H1 (cell line): ENCODE results near the gene DGKH. TPM values are rescaled to one million over a fixed set of nuclear protein-coding genes. Genes with fewer than 3 reads are reported as not detected.

Source experiments
- CTCF ChIA-PET: fragments of 300-600 bp; sonication (Branson Sonifier 250); formaldehyde crosslinking; loops from one replicate; lab custom pipeline; 2021; ENCODE audit not compliant: partially characterized antibody; lab: Charles Lee
- POLR2A ChIA-PET: fragments of 300-600 bp; sonication (Branson Sonifier 250); formaldehyde crosslinking; loops from one replicate; lab custom pipeline; 2021; ENCODE audit warnings: inconsistent platforms; ENCODE audit not compliant: partially characterized antibody; lab: Charles Lee
- DNase-seq, 2 experiments: peaks; one replicate each; pipeline versions ENCODE4 v3.0.0 to v3.0.0-alpha.2; 2010 to 2022; ENCODE audit warnings: low spot score in 2 of 2, low read depth in 1 of 2, mixed read lengths in 1 of 2
- FAIRE-seq: peaks from 2 replicates; lab custom pipeline; 2011; peaks lifted over from hg19 to GRCh38; lab: Jason Lieb, UNC
- H2AFZ ChIP-seq: 2 replicates; pipeline ENCODE4 v1.8.1; 2012; ENCODE audit warnings: low read length, inconsistent platforms
- H2AK5ac ChIP-seq: 2 replicates; pipeline ENCODE4 v1.6.1; 2013; ENCODE audit warnings: low read depth, low read length
- H2BK120ac ChIP-seq: replicated peaks from 2 replicates; pipeline ENCODE3; 2013; ENCODE audit warnings: low read depth, low read length, inconsistent platforms
- H2BK12ac ChIP-seq: 2 replicates; pipeline ENCODE4 v1.6.1; 2013; ENCODE audit warnings: low read depth, low read length
- H2BK15ac ChIP-seq: 2 replicates; pipeline ENCODE4 v1.6.1; 2013; ENCODE audit warnings: low read length
- H2BK20ac ChIP-seq: 2 replicates; pipeline ENCODE4 v1.6.1; 2013; ENCODE audit warnings: low read length
- H2BK5ac ChIP-seq: 2 replicates; pipeline ENCODE4 v1.6.1; 2013; ENCODE audit warnings: low read depth, low read length
- H3K14ac ChIP-seq: 2 replicates; pipeline ENCODE4 v1.6.1; 2013; ENCODE audit warnings: inconsistent platforms; ENCODE audit not compliant: insufficient read length
- H3K18ac ChIP-seq: 2 replicates; pipeline ENCODE4 v1.6.1; 2013; ENCODE audit warnings: low read length; ENCODE audit errors: extremely low read depth
- H3K23ac ChIP-seq: 2 replicates; pipeline ENCODE4 v1.6.1; 2013; ENCODE audit warnings: inconsistent platforms; ENCODE audit not compliant: insufficient read length
- H3K23me2 ChIP-seq: 2 replicates; pipeline ENCODE4 v1.6.1; 2013; ENCODE audit warnings: low read depth, low read length
- H3K27ac ChIP-seq: 2 replicates; pipeline ENCODE4 v1.6.1; 2011; ENCODE audit warnings: low read depth, low read length, inconsistent platforms
- H3K27me3 ChIP-seq, 4 experiments: replicated peaks in 1 of 4; 1 replicate in 1 of 4; 2 replicates in 3 of 4; pipeline versions ENCODE4 v1.6.1 to v1.8.1; 2011 to 2013; ENCODE audit warnings: low read length in 3 of 4, mild to moderate bottlenecking in 3 of 4, inconsistent platforms in 2 of 4, mixed read lengths in 2 of 4, moderate library complexity in 1 of 4; ENCODE audit not compliant: control insufficient read depth in 3 of 4, insufficient read depth in 3 of 4; ENCODE audit errors: extremely low read depth in 1 of 4
- H3K36me3 ChIP-seq, 4 experiments: 2 replicates each; pipeline versions ENCODE4 v1.6.1 to v1.8.1; 2011 to 2013; ENCODE audit warnings: mild to moderate bottlenecking in 4 of 4, low read length in 3 of 4, moderate library complexity in 2 of 4, control low read depth in 1 of 4, inconsistent platforms in 1 of 4; ENCODE audit not compliant: insufficient read depth in 4 of 4, control insufficient read depth in 2 of 4
- H3K4ac ChIP-seq: replicated peaks from 2 replicates; pipeline ENCODE3; 2013; ENCODE audit warnings: low read length, low read depth, mixed read lengths, inconsistent platforms; ENCODE audit not compliant: insufficient read length
- H3K4me1 ChIP-seq, 4 experiments: replicated peaks in 1 of 4; 1 replicate in 1 of 4; 2 replicates in 3 of 4; pipeline versions ENCODE4 v1.6.1 to v1.8.1; 2011 to 2013; ENCODE audit warnings: low read length in 3 of 4, inconsistent platforms in 2 of 4, mixed read lengths in 1 of 4; ENCODE audit not compliant: insufficient read depth in 4 of 4, control insufficient read depth in 3 of 4
- H3K4me2 ChIP-seq, 2 experiments: 2 replicates each; pipeline versions ENCODE4 v1.6.1 to v1.8.1; 2011 to 2013; ENCODE audit warnings: low read depth in 2 of 2, low read length in 2 of 2, control low read depth in 1 of 2, inconsistent platforms in 1 of 2, mild to moderate bottlenecking in 1 of 2; ENCODE audit not compliant: insufficient read depth in 1 of 2
- H3K4me3 ChIP-seq, 4 experiments: fragments of 200-600, 300-600 bp in 1 of 4; sonication (generic), shearing (Covaris generic), sonication (Bioruptor Twin) in 1 of 4; 2 replicates each; pipeline versions ENCODE4 v1.5.1 to v1.8.1; 2011 to 2016; ENCODE audit warnings: low read length in 4 of 4, low read depth in 3 of 4, control low read depth in 2 of 4, inconsistent platforms in 2 of 4, mild to moderate bottlenecking in 2 of 4, mixed read lengths in 1 of 4, moderate library complexity in 1 of 4; ENCODE audit not compliant: insufficient read depth in 2 of 4; ENCODE audit errors: extremely low read depth in 1 of 4
- H3K56ac ChIP-seq: replicated peaks from 2 replicates; pipeline ENCODE3; 2013; ENCODE audit warnings: low read depth, mild to moderate bottlenecking, mixed read lengths, low read length, inconsistent platforms; ENCODE audit not compliant: insufficient read length
- H3K79me1 ChIP-seq: 2 replicates; pipeline ENCODE4 v1.6.1; 2013; ENCODE audit warnings: low read depth, low read length, control low read depth
- H3K79me2 ChIP-seq, 2 experiments: 2 replicates each; pipeline versions ENCODE4 v1.6.1 to v1.8.1; 2012 to 2013; ENCODE audit warnings: low read length in 2 of 2, mild to moderate bottlenecking in 2 of 2, inconsistent platforms in 1 of 2; ENCODE audit not compliant: insufficient read depth in 2 of 2, control insufficient read depth in 1 of 2
- H3K9ac ChIP-seq, 4 experiments: replicated peaks in 1 of 4; 1 replicate in 1 of 4; 2 replicates in 3 of 4; pipeline versions ENCODE4 v1.6.1 to v1.8.1; 2011 to 2013; ENCODE audit warnings: low read depth in 3 of 4, low read length in 3 of 4, control low read depth in 2 of 4, mild to moderate bottlenecking in 2 of 4, moderate library complexity in 2 of 4, inconsistent platforms in 1 of 4; ENCODE audit errors: extremely low read depth in 1 of 4
- H3K9me3 ChIP-seq, 2 experiments: 2 replicates each; pipeline versions ENCODE4 v1.6.1 to v1.8.1; 2012 to 2013; ENCODE audit warnings: mild to moderate bottlenecking in 2 of 2, moderate library complexity in 2 of 2, control low read depth in 1 of 2, inconsistent platforms in 1 of 2, low read depth in 1 of 2, low read length in 1 of 2, mixed read lengths in 1 of 2; ENCODE audit not compliant: insufficient read depth in 2 of 2
- H4K20me1 ChIP-seq, 2 experiments: replicated peaks in 1 of 2; 2 replicates each; pipeline versions ENCODE3 to v1.8.1; 2011 to 2013; ENCODE audit warnings: inconsistent platforms in 2 of 2, low read length in 2 of 2, mild to moderate bottlenecking in 1 of 2; ENCODE audit not compliant: insufficient read depth in 2 of 2, control insufficient read depth in 1 of 2
- H4K5ac ChIP-seq: 2 replicates; pipeline ENCODE4 v1.6.1; 2013; ENCODE audit warnings: low read length, low read depth, mixed read lengths, inconsistent platforms; ENCODE audit not compliant: insufficient read length
- H4K8ac ChIP-seq: 2 replicates; pipeline ENCODE4 v1.8.0; 2013; ENCODE audit warnings: mild to moderate bottlenecking, moderate library complexity, low read length, inconsistent platforms; ENCODE audit not compliant: insufficient read depth; ENCODE audit errors: extremely low read depth
- H4K91ac ChIP-seq: replicated peaks from 2 replicates; pipeline ENCODE3; 2013; ENCODE audit warnings: low read length, mixed read lengths, inconsistent platforms; ENCODE audit not compliant: insufficient read length
- BCL11A ChIP-seq, 2 experiments: IDR thresholded peaks; one replicate each; pipeline ENCODE4 v1.6.1; 2011; ENCODE audit warnings: low read depth in 2 of 2, low read length in 2 of 2, mild to moderate bottlenecking in 2 of 2
- CHD1 ChIP-seq: IDR thresholded peaks from 2 replicates; pipeline ENCODE4 v1.6.1; 2012; ENCODE audit warnings: low read depth, low read length, improper control_type of control experiment
- CREB1 ChIP-seq: IDR thresholded peaks from 2 replicates; pipeline ENCODE4 v1.6.1; 2012; ENCODE audit warnings: inconsistent platforms
- CTBP2 ChIP-seq: IDR thresholded peaks from 2 replicates; pipeline ENCODE4 v1.7.0; 2011; ENCODE audit warnings: borderline replicate concordance, mild to moderate bottlenecking, moderate library complexity, mixed read lengths, low read length; ENCODE audit not compliant: insufficient read depth, insufficient read length
- GABPA ChIP-seq: IDR thresholded peaks from 2 replicates; pipeline ENCODE4 v1.6.1; 2011; ENCODE audit warnings: mild to moderate bottlenecking, low read length, moderate library complexity, borderline replicate concordance; ENCODE audit not compliant: insufficient read depth
- NANOG ChIP-seq: IDR thresholded peaks from 2 replicates; pipeline ENCODE4 v1.6.1; 2011; ENCODE audit warnings: low read length, low read depth, mild to moderate bottlenecking, inconsistent platforms; ENCODE audit not compliant: insufficient read depth, poor library complexity, severe bottlenecking
- SAP30 ChIP-seq: fragments of 300-600 bp; sonication (generic); IDR thresholded peaks from 2 replicates; pipeline ENCODE4 v1.7.1; 2012; ENCODE audit warnings: low read length, moderate library complexity, mild to moderate bottlenecking, inconsistent platforms; ENCODE audit not compliant: insufficient read depth, insufficient replicate concordance
- TAF7 ChIP-seq: optimal IDR thresholded peaks from 2 replicates; pipeline ENCODE3; 2011; ENCODE audit warnings: low read depth, mild to moderate bottlenecking, inconsistent platforms, low read length, moderate library complexity, borderline replicate concordance
- TBP ChIP-seq: IDR thresholded peaks from 2 replicates; pipeline ENCODE4 v1.6.1; 2011; ENCODE audit warnings: low read depth, low read length, improper control_type of control experiment
- TEAD4 ChIP-seq: IDR thresholded peaks from 2 replicates; pipeline ENCODE4 v1.6.1; 2012; ENCODE audit warnings: low read depth, low read length, inconsistent platforms, mixed read lengths
- YY1 ChIP-seq: IDR thresholded peaks from 2 replicates; pipeline ENCODE4 v1.6.1; 2011; ENCODE audit warnings: low read depth, mild to moderate bottlenecking, low read length
- whole genome bisulfite sequencing, 2 experiments: shearing (Covaris generic) in 1 of 2; methylation state at CpG; one replicate each; pipeline versions ENCODE4 v1.1.6 to v1.1.7; 2013 to 2015; ENCODE audit warnings: low lambda C conversion rate in 2 of 2, mixed read lengths in 2 of 2, inconsistent platforms in 1 of 2, low coverage in 1 of 2, missing lambda C conversion rate in 1 of 2; ENCODE audit not compliant: insufficient replicate concordance in 2 of 2, insufficient coverage in 1 of 2, insufficient read length in 1 of 2; ENCODE audit errors: extremely low coverage in 1 of 2, missing lambda C conversion rate in 1 of 2; 5-methylcytosine and 5-hydroxymethylcytosine counted together
- polyA plus RNA-seq, 7 experiments: library from polyadenylated mRNA; depleted of rRNA in 3 of 7; stranded (reverse) in 5 of 7; unstranded in 2 of 7; fragments of >200 nt in 5 of 7; fragments of 200-250 nt in 2 of 7; gene quantifications; 1 replicate in 5 of 7; 2 replicates in 1 of 7; 4 replicates in 1 of 7; pipeline versions ENCODE4 v1.2.1 to v1.2.3, GENCODE V29; 2011 to 2013; ENCODE audit warnings: missing spikeins in 2 of 7, mixed read lengths in 2 of 7
- total RNA-seq: library from RNA; stranded (reverse); fragmentation: NEBNext Ultra II Directional; extraction: Animal tissue kit (Norgen Biotek cat#: 25700); gene quantifications from 2 replicates; pipeline ENCODE4 v1.2.1, GENCODE V29; 2021
- TF ChIP-seq, protein P1 (sequence below): IDR thresholded peaks from 2 replicates; pipeline ENCODE4 v1.6.1; 2012; ENCODE audit warnings: inconsistent platforms

DGKH gene
- total and polyA plus RNA-seq, 2 of the 8 experiments (the other 6 are each of a cell fraction or from before 2014, with no cell fraction given): 2.1 to 7.9 TPM

DNA sequence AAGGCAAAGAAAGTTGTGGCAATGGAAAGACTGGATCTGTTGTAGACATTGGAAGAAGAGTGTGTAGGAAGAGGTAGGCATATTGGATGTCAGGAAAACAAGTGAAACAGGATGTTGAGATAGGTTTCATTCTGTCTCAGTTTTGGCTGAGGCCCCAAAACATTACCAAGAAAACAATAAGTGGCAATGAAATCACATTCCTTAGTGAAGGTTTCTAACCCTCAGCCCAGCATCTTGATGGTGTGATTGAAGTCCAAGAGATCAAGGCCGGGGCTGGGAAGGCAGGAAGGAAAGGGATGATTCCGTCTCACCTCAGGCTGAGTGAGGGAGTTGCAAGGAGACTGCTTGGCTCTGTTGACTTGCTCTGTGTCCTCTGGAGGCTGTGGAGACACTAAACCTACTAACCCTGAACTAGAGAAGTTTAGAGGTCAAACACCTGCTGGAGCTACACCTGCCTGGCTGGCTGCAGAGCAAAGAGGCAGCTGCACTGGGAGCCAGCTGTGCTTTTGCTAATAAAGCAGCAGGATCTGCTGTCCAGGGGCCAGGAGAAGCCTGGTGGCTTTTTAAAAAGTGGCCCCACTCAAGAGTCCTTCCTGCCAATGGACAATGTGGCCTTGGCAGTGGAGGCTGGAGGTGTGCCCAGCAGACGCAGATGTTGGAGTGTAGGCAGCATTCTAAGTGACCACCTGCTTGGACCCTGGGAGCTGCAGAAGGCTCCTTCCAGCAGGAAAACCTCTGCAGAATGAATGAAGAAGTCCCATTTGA is 53.6 kb downstream of the DGKH start:
- no peak overlapping the region for H2AFZ ChIP-seq
- H2BK15ac ChIP-seq: no peak overlapping the region
- H2BK120ac ChIP-seq: no peak overlapping the region
- no peak overlapping the region for H3K27ac ChIP-seq
- H3K36me3 ChIP-seq: no peaks in the 10 kb centered on the region
- H3K79me2 ChIP-seq: 0 out of 4 replicates have a peak, but pooled peaks cover 0 to 2% of the 10 kb centered on the region in 2 experiments
- ChIA-PET POLR2A (no interaction called here), CTCF (interaction anchor here (1.3 kb wide), 1 partner anchor 396 kb away, joined by 3 read pairs; no protein-coding TSS in a partner anchor)
- no peak overlapping the region for H3K4me3 ChIP-seq
- H3K23ac ChIP-seq: no peak overlapping the region
- no peak overlapping the region for H3K4ac ChIP-seq
- H3K4me1 ChIP-seq: peaks cover 0 to 2% (median 0%) of the 10 kb centered on the region in 4 experiments; a peak in 1 of 7 replicates
- DNase-seq (no peak), FAIRE-seq (no peak)
- no peak overlapping the region for H2BK5ac ChIP-seq
- no peak overlapping the region for H3K14ac ChIP-seq
- no peaks in the 10 kb centered on the region for H3K27me3 ChIP-seq
- H4K5ac ChIP-seq: no peak overlapping the region
- WGBS, 2 experiments: 92% methylated on average over 3 of the region's 3 CpGs; no CpG with 5 or more reads in 1 of the 2 experiments
- no peaks in the 10 kb centered on the region for H3K9me3 ChIP-seq
- no peak overlapping the region for H4K8ac ChIP-seq
- H2BK12ac ChIP-seq: no peak overlapping the region
- H4K20me1 ChIP-seq: peaks cover 0 to 3% of the 10 kb centered on the region in 2 experiments
- H3K18ac ChIP-seq: no peak overlapping the region
- no peaks in the 10 kb centered on the region; the same call in 1 of the 2 replicates for H3K23me2 ChIP-seq
- peaks cover 3% of the 10 kb centered on the region; the same call in 1 of the 2 replicates for H3K79me1 ChIP-seq
- no peak overlapping the region for H3K9ac ChIP-seq
- no peak overlapping the region for H3K4me2 ChIP-seq
- H3K56ac ChIP-seq: no peak overlapping the region
- no peak overlapping the region for H2AK5ac ChIP-seq
- no peak overlapping the region for H2BK20ac ChIP-seq
- no peak overlapping the region for H4K91ac ChIP-seq
- TF ChIP-seq TAF7: no peak
- no peak for TF ChIP-seq CTBP2
- no peak for TF ChIP-seq GABPA
- no peak for TF ChIP-seq CHD1
- TF ChIP-seq CREB1: no peak
- TF ChIP-seq YY1: no peak
- no peak for TF ChIP-seq SAP30
- TF ChIP-seq NANOG: no peak
- TF ChIP-seq, protein P1, sequence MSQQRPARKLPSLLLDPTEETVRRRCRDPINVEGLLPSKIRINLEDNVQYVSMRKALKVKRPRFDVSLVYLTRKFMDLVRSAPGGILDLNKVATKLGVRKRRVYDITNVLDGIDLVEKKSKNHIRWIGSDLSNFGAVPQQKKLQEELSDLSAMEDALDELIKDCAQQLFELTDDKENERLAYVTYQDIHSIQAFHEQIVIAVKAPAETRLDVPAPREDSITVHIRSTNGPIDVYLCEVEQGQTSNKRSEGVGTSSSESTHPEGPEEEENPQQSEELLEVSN: no peak
- TF ChIP-seq TBP: no peak
- TF ChIP-seq BCL11A (IDR thresholded peaks at IDR 0.05; ENCODE audit: low read depth in 2 of 2, low read length in 2 of 2): no peak
- TF ChIP-seq TEAD4: no peak
